ENCODE data around the gene HOXD4.

HOXD4 gene

GRCh38 chr2:176130957-176131847 is 20.1 kb upstream of the HOXD4 start:
- Histone ChIP-seq H3K27ac (ENCODE audit: low read depth, low read length) (no peak overlapping the region), H3F3A (ENCODE audit: control insufficient read depth, insufficient read depth) (no peaks in the 10 kb centered on the region), H3K27me3 (ENCODE audit: control insufficient read depth, low read length) (peaks cover 15% of the 10 kb centered on the region), H4K20me1 (ENCODE audit: control insufficient read depth, insufficient read depth, low read depth, low read length) (no peaks in the 10 kb centered on the region), H3K9me3 (ENCODE audit: control insufficient read depth, insufficient read depth, low read length) (no peaks in the 10 kb centered on the region), H3K4me1 (ENCODE audit: control insufficient read depth, low read length) (no peaks in the 10 kb centered on the region), H3K9me2 (replicated peaks; ENCODE audit: control insufficient read depth, low read length) (no peaks in the 10 kb centered on the region), H3K4me3 (ENCODE audit: low read length) (no peak overlapping the region), H3K79me2 (ENCODE audit: control insufficient read depth, low read length) (no peaks in the 10 kb centered on the region), H3K36me3 (ENCODE audit: control insufficient read depth, low read length) (no peaks in the 10 kb centered on the region), H3K4me2 (ENCODE audit: low read length) (no peak overlapping the region)
- TF ChIP-seq CTCF (IDR thresholded peaks at IDR 0.05; ENCODE audit: low read depth, low read length, poor library complexity, severe bottlenecking) (no peak), EZH2phosphoT487 (IDR thresholded peaks at IDR 0.05; ENCODE audit: borderline replicate concordance, low read length) (no peak)

- no peaks in the 10 kb centered on the region for H3F3A ChIP-seq (ENCODE audit: control insufficient read depth, insufficient read depth)
- H3K27ac ChIP-seq (ENCODE audit: low read depth, low read length): no peak overlapping the region
- peaks cover 11% of the 10 kb centered on the region for H3K27me3 ChIP-seq (ENCODE audit: control insufficient read depth, low read length)
- no peak overlapping the region for H3K4me2 ChIP-seq (ENCODE audit: low read length)
- H3K9me3 ChIP-seq (ENCODE audit: control insufficient read depth, insufficient read depth, low read length): no peaks in the 10 kb centered on the region
- no peaks in the 10 kb centered on the region for H3K4me1 ChIP-seq (ENCODE audit: control insufficient read depth, low read length)
- no peaks in the 10 kb centered on the region for H3K9me2 ChIP-seq (replicated peaks; ENCODE audit: control insufficient read depth, low read length)
- no peaks in the 10 kb centered on the region for H4K20me1 ChIP-seq (ENCODE audit: control insufficient read depth, insufficient read depth, low read depth, low read length)
- H3K79me2 ChIP-seq (ENCODE audit: control insufficient read depth, low read length): no peaks in the 10 kb centered on the region
- TF ChIP-seq EZH2phosphoT487 (IDR thresholded peaks at IDR 0.05; ENCODE audit: borderline replicate concordance, low read length): no peak
- no peak for TF ChIP-seq CTCF (IDR thresholded peaks at IDR 0.05; ENCODE audit: low read depth, low read length, poor library complexity, severe bottlenecking)
- H3K36me3 ChIP-seq (ENCODE audit: control insufficient read depth, low read length): no peaks in the 10 kb centered on the region
- H3K4me3 ChIP-seq (ENCODE audit: low read length): no peak overlapping the region
Observed at GRCh38 chr2:176131848-176132158, 19.5 kb upstream of the HOXD4 start.

- no peak overlapping the region for H3K4me2 ChIP-seq (ENCODE audit: low read length)
- H3K4me1 ChIP-seq (ENCODE audit: control insufficient read depth, low read length): no peaks in the 10 kb centered on the region
- no peaks in the 10 kb centered on the region for H3K79me2 ChIP-seq (ENCODE audit: control insufficient read depth, low read length)
- no peaks in the 10 kb centered on the region for H4K20me1 ChIP-seq (ENCODE audit: control insufficient read depth, insufficient read depth, low read depth, low read length)
- no peak overlapping the region for H3K4me3 ChIP-seq (ENCODE audit: low read length)
- H3K9me2 ChIP-seq (replicated peaks; ENCODE audit: control insufficient read depth, low read length): no peaks in the 10 kb centered on the region
- TF ChIP-seq CTCF (IDR thresholded peaks at IDR 0.05; ENCODE audit: low read depth, low read length, poor library complexity, severe bottlenecking): no peak
- no peak overlapping the region for H3K27ac ChIP-seq (ENCODE audit: low read depth, low read length)
- no peaks in the 10 kb centered on the region for H3K9me3 ChIP-seq (ENCODE audit: control insufficient read depth, insufficient read depth, low read length)
- H3F3A ChIP-seq (ENCODE audit: control insufficient read depth, insufficient read depth): no peaks in the 10 kb centered on the region
- no peaks in the 10 kb centered on the region for H3K36me3 ChIP-seq (ENCODE audit: control insufficient read depth, low read length)
- H3K27me3 ChIP-seq (ENCODE audit: control insufficient read depth, low read length): peaks cover 10% of the 10 kb centered on the region
Observed at GRCh38 chr2:176132205-176133171, 18.9 kb upstream of the HOXD4 start.
